Naive thymus-derived CD4-positive, alpha-beta T cell (primary cell): Measurements from ENCODE around the gene S100A6. TPM values are rescaled to one million over a fixed set of nuclear protein-coding genes. Genes with fewer than 3 reads are reported as not detected.
"Not testable (repeated sequence)": the region's sequence is repeated elsewhere in the genome, so short reads cannot be mapped to it uniquely, and the experiment has no call there.

ENCODE experiments used
- ATAC-seq: fragments of 150-1000 bp; cut with Tn5 transposase; 2 replicates; pipeline ENCODE4 v1.10.0; 2021; ENCODE audit warnings: mild to moderate bottlenecking, moderate library complexity
- CTCF ChIA-PET: fragments of 350-600 bp; sonication (Branson Sonifier 250); formaldehyde crosslinking; loops from one replicate; lab custom pipeline; 2021; ENCODE audit warnings: antibody characterized with exemption; lab: Charles Lee
- POLR2A ChIA-PET: fragments of 350-600 bp; sonication (Branson Sonifier 250); formaldehyde crosslinking; loops from one replicate; lab custom pipeline; 2021; ENCODE audit warnings: antibody characterized with exemption, inconsistent platforms; lab: Charles Lee
- DNase-seq, 9 donors: peaks; one replicate each; pipeline versions ENCODE4 v3.0.0 to v3.0.0-alpha.2; 2020 to 2022; ENCODE audit warnings: mixed read lengths in 1 of 9
- H3K27ac ChIP-seq: one replicate; pipeline ENCODE4 v1.7.0; 2013; ENCODE audit warnings: mild to moderate bottlenecking, low read depth, low read length, moderate library complexity
- H3K27me3 ChIP-seq, 2 donors: one replicate each; pipeline ENCODE4 v1.7.0; 2013; ENCODE audit warnings: low read length in 2 of 2, mild to moderate bottlenecking in 2 of 2, moderate library complexity in 2 of 2; ENCODE audit not compliant: control insufficient read depth in 2 of 2, insufficient read depth in 2 of 2
- H3K36me3 ChIP-seq, 3 experiments: 1 replicate in 2 of 3; 2 replicates in 1 of 3; pipeline ENCODE4 v1.7.0; 2013; ENCODE audit warnings: low read length in 3 of 3, mild to moderate bottlenecking in 3 of 3, moderate library complexity in 1 of 3; ENCODE audit not compliant: insufficient read depth in 3 of 3, control insufficient read depth in 2 of 3
- H3K4me1 ChIP-seq, 2 donors: one replicate each; pipeline ENCODE4 v1.7.0; 2013; ENCODE audit warnings: low read length in 2 of 2, mild to moderate bottlenecking in 2 of 2, moderate library complexity in 1 of 2; ENCODE audit not compliant: control insufficient read depth in 2 of 2, insufficient read depth in 2 of 2
- H3K4me3 ChIP-seq: 2 replicates; pipeline ENCODE4 v1.7.0; 2013; ENCODE audit warnings: mild to moderate bottlenecking, low read length
- H3K9me3 ChIP-seq, 3 experiments: 1 replicate in 2 of 3; 2 replicates in 1 of 3; pipeline ENCODE4 v1.7.0; 2013; ENCODE audit warnings: low read length in 3 of 3; ENCODE audit not compliant: control insufficient read depth in 2 of 3
- H3K27ac Mint-ChIP-seq, 9 donors: one replicate each; pipeline ENCODE4 v1.8.0; 2020 to 2022; ENCODE audit warnings: mixed read lengths in 9 of 9, mild to moderate bottlenecking in 8 of 9, moderate library complexity in 5 of 9, inconsistent platforms in 2 of 9
- H3K27me3 Mint-ChIP-seq, 5 donors: one replicate each; pipeline ENCODE4 v1.8.0; 2021 to 2022; ENCODE audit warnings: mixed read lengths in 5 of 5, mild to moderate bottlenecking in 1 of 5
- H3K36me3 Mint-ChIP-seq, 5 donors: one replicate each; pipeline ENCODE4 v1.8.0; 2020 to 2022; ENCODE audit warnings: mixed read lengths in 5 of 5, mild to moderate bottlenecking in 3 of 5, inconsistent platforms in 1 of 5
- H3K4me1 Mint-ChIP-seq, 7 donors: one replicate each; pipeline ENCODE4 v1.8.0; 2020 to 2022; ENCODE audit warnings: mixed read lengths in 7 of 7, mild to moderate bottlenecking in 3 of 7, inconsistent platforms in 1 of 7
- H3K4me3 Mint-ChIP-seq, 10 donors: one replicate each; pipeline ENCODE4 v1.8.0; 2020 to 2022; ENCODE audit warnings: mild to moderate bottlenecking in 10 of 10, mixed read lengths in 10 of 10, moderate library complexity in 6 of 10, inconsistent platforms in 2 of 10
- H3K9me3 Mint-ChIP-seq, 11 donors: one replicate each; pipeline ENCODE4 v1.8.0; 2020 to 2022; ENCODE audit warnings: mixed read lengths in 11 of 11, mild to moderate bottlenecking in 4 of 11, inconsistent platforms in 1 of 11, moderate library complexity in 1 of 11
- intact Hi-C, 2 donors: fragments of 100-400 bp; cut with micrococcal nuclease; formaldehyde crosslinking; loops; one replicate each; pipeline ENCODE4 v1.15.1; 2023
- polyA plus RNA-seq, 2 donors: library from polyadenylated mRNA; unstranded; fragments of 300-500 nt; fragmentation: Illumina TruSeq; gene quantifications; one replicate each; pipeline ENCODE4 v1.2.3, GENCODE V29; 2021
- total RNA-seq, 6 experiments: library from RNA in 5 of 6; stranded (reverse) in 5 of 6; gene quantifications; 1 replicate in 5 of 6; 2 replicates in 1 of 6; pipeline ENCODE4 v1.2.3 and lab custom pipeline; 2021 to 2026

Gene S100A6
- total RNA-seq, result 100 to 1,000 TPM; 178 to 433 (median 201) TPM
- polyA plus RNA-seq, result 100 to 1,000 TPM; 424 to 568 TPM
- 81.2 reads per million, percentile 81 among the genes with 10 or more reads in this experiment for total RNA-seq (lab: John Stamatoyannopoulos, UW)

GRCh38 chr1:153535242-153536011 lies at the start of gene S100A6:
TSS of gene S100A6 (minus strand) at chr1:153535991. CDS start at chr1:153535339, 652 bp downstream.
- H3K36me3 ChIP-seq, result peaks cover 0 to 3% (median 0%) of the 10 kb centered on the region in 3 experiments
- peak; percentile 60 for ATAC-seq
- peak in 8 of 9 donors; percentile 34 to 59 (median 46) for DNase-seq
- ChIA-PET POLR2A (interaction anchor here (0.5 to 7.3 kb wide), 20 partner anchors 8 to 388 kb away, joined by 3 to 268 read pairs (median 3); partner anchors contain the start of genes CHTOP, S100A4 and S100A5), CTCF (interaction anchor here (0.5 to 6.1 kb wide), 12 partner anchors 9 to 648 kb away, joined by 3 to 139 read pairs (median 5); partner anchors contain the start of genes S100A2 and S100A4)
- H3K27ac ChIP-seq, result peak within 1 kb of the TSS; percentile 98
- Mint-ChIP-seq H3K4me3 (peak within 1 kb of the TSS; percentile 94 to 98 (median 96)), H3K27ac (peak within 1 kb of the TSS; percentile 94 to 99 (median 98)), H3K4me1 (peaks cover 59 to 83% (median 81%) of the 10 kb centered on the region in 7 donors), H3K36me3 (peaks cover 0 to 32% (median 0%) of the 10 kb centered on the region in 5 donors), H3K9me3 (no peaks in the 10 kb centered on the region), H3K27me3 (no peaks in the 10 kb centered on the region)
- H3K9me3 ChIP-seq, result no peaks in the 10 kb centered on the region
- intact Hi-C loops, result loop anchor here (1.0 to 10.0 kb wide), 5 partner anchors 10 to 459 kb away; partner anchors contain the start of genes S100A4 (in 2 of the 2), CREB3L4 (in 1 of the 2), RPS27 (in 1 of the 2) and SLC39A1 (in 1 of the 2)
- peaks cover 64 to 69% of the 10 kb centered on the region in 2 donors for H3K4me1 ChIP-seq
- H3K4me3 ChIP-seq, result peak within 1 kb of the TSS; percentile 95
- no peaks in the 10 kb centered on the region for H3K27me3 ChIP-seq

- H3K27ac Mint-ChIP-seq, result peak overlapping the region in 1 of 9 donors; percentile 46
- peaks cover 0 to 2% (median 0%) of the 10 kb centered on the region in 11 donors for H3K9me3 Mint-ChIP-seq
- no peak for DNase-seq
- Histone ChIP-seq H3K27me3 (no peaks in the 10 kb centered on the region), H3K36me3 (no peaks in the 10 kb centered on the region), H3K9me3 (no peaks in the 10 kb centered on the region), H3K27ac (no peak overlapping the region), H3K4me1 (no peaks in the 10 kb centered on the region), H3K4me3 (no peak overlapping the region)
- ChIA-PET POLR2A (no interaction called here), CTCF (interaction anchor here (1.0 kb wide), 2 partner anchors 9 to 15 kb away, joined by 3 read pairs; no protein-coding TSS in a partner anchor)
- H3K27me3 Mint-ChIP-seq, result peaks cover 0 to 16% (median 5%) of the 10 kb centered on the region in 5 donors
- ATAC-seq, result no peak
- H3K4me3 Mint-ChIP-seq, result no peak overlapping the region
- intact Hi-C loops, result no loop called here
- peaks cover 0 to 3% (median 0%) of the 10 kb centered on the region in 5 donors for H3K36me3 Mint-ChIP-seq
- H3K4me1 Mint-ChIP-seq, result no peaks in the 10 kb centered on the region
These were observed 49.2 kb upstream of the S100A6 start for GRCh38 chr1:153585006-153585405.

GRCh38 chr1:153583976-153584375 lies 48.2 kb upstream of the S100A6 start:
- Mint-ChIP-seq H3K27me3 (peaks cover 5 to 18% (median 6%) of the 10 kb centered on the region in 5 donors), H3K36me3 (peaks cover 0 to 3% (median 0%) of the 10 kb centered on the region in 5 donors), H3K9me3 (peaks cover 0 to 2% (median 0%) of the 10 kb centered on the region in 11 donors), H3K4me3 (no peak overlapping the region), H3K4me1 (no peaks in the 10 kb centered on the region), H3K27ac (peak overlapping the region in 1 of 9 donors; percentile 7)
- ChIA-PET POLR2A (no interaction called here), CTCF (no interaction called here)
- intact Hi-C loops, result no loop called here
- DNase-seq (no peak), ATAC-seq (no peak)
- H3K4me3 ChIP-seq, result no peak overlapping the region
- no peaks in the 10 kb centered on the region for H3K36me3 ChIP-seq
- H3K27ac ChIP-seq, result no peak overlapping the region
- no peaks in the 10 kb centered on the region for H3K9me3 ChIP-seq
- H3K27me3 ChIP-seq, result no peaks in the 10 kb centered on the region
- H3K4me1 ChIP-seq, result no peaks in the 10 kb centered on the region

- H3K27me3 ChIP-seq, H3K27ac Mint-ChIP-seq, ATAC-seq, intact Hi-C loops, H3K4me3 ChIP-seq, H3K36me3 ChIP-seq, H3K4me1 Mint-ChIP-seq, H3K9me3 Mint-ChIP-seq, DNase-seq, H3K4me3 Mint-ChIP-seq, H3K36me3 Mint-ChIP-seq, H3K4me1 ChIP-seq, POLR2A ChIA-PET, H3K27ac ChIP-seq, CTCF ChIA-PET, H3K9me3 ChIP-seq: not testable (repeated sequence)
- H3K27me3 Mint-ChIP-seq, result peaks cover 5 to 23% (median 10%) of the 10 kb centered on the region in 5 donors
These were observed 47.7 kb upstream of the S100A6 start for GRCh38 chr1:153583514-153583913.

GRCh38 chr1:153582836-153583235 lies 47.0 kb upstream of the S100A6 start:
- intact Hi-C loops, DNase-seq, H3K27ac ChIP-seq, ATAC-seq, H3K4me3 ChIP-seq, H3K36me3 Mint-ChIP-seq, H3K4me1 Mint-ChIP-seq, H3K27ac Mint-ChIP-seq, H3K4me1 ChIP-seq, H3K9me3 ChIP-seq, H3K4me3 Mint-ChIP-seq, CTCF ChIA-PET, H3K36me3 ChIP-seq, H3K9me3 Mint-ChIP-seq, H3K27me3 ChIP-seq, POLR2A ChIA-PET: not testable (repeated sequence)
- peaks cover 5 to 29% (median 17%) of the 10 kb centered on the region in 5 donors for H3K27me3 Mint-ChIP-seq

GRCh38 chr1:153578936-153579335 lies 43.1 kb upstream of the S100A6 start:
- no peak overlapping the region for H3K27ac Mint-ChIP-seq
- H3K4me3 ChIP-seq, result no peak overlapping the region
- peaks cover under 1 to 29% (median 27%) of the 10 kb centered on the region in 5 donors for H3K27me3 Mint-ChIP-seq
- ChIA-PET POLR2A (no interaction called here), CTCF (no interaction called here)
- H3K27ac ChIP-seq, result no peak overlapping the region
- H3K4me1 Mint-ChIP-seq, result peaks cover 0 to 3% (median 0%) of the 10 kb centered on the region in 7 donors
- intact Hi-C loops, result loop anchor here in 1 of 2 donors (10.0 kb wide), 1 partner anchor 244 kb away; no protein-coding TSS in a partner anchor
- no peaks in the 10 kb centered on the region for H3K9me3 Mint-ChIP-seq
- ATAC-seq (no peak), DNase-seq (no peak)
- H3K4me1 ChIP-seq, result no peaks in the 10 kb centered on the region
- H3K4me3 Mint-ChIP-seq, result no peak overlapping the region
- no peaks in the 10 kb centered on the region for H3K36me3 Mint-ChIP-seq
- H3K36me3 ChIP-seq, result no peaks in the 10 kb centered on the region
- H3K9me3 ChIP-seq, result no peaks in the 10 kb centered on the region
- H3K27me3 ChIP-seq, result no peaks in the 10 kb centered on the region
